ENCODE measurements around the gene GLP2R.

DNA sequence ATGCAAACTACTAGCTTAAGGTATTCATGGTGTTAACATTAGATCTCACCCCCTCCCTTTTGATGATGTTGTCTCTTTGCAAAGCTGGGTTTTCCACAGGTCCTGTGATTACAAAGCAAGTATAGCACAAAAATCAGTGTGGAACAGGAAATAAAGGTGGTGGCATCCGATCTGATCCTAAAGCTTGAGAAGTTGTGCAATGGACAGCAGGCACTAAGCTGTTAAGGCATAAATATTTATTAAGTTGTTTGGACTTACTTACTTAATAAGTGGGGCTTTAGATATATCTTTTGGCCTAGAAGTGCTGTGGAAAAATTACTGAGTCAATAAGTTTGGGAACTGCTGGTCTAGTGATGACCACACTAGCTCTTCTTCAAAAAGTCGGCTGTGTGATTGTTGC, 5.0 kb downstream of the GLP2R start:
- TF ChIP-seq, protein P1, sequence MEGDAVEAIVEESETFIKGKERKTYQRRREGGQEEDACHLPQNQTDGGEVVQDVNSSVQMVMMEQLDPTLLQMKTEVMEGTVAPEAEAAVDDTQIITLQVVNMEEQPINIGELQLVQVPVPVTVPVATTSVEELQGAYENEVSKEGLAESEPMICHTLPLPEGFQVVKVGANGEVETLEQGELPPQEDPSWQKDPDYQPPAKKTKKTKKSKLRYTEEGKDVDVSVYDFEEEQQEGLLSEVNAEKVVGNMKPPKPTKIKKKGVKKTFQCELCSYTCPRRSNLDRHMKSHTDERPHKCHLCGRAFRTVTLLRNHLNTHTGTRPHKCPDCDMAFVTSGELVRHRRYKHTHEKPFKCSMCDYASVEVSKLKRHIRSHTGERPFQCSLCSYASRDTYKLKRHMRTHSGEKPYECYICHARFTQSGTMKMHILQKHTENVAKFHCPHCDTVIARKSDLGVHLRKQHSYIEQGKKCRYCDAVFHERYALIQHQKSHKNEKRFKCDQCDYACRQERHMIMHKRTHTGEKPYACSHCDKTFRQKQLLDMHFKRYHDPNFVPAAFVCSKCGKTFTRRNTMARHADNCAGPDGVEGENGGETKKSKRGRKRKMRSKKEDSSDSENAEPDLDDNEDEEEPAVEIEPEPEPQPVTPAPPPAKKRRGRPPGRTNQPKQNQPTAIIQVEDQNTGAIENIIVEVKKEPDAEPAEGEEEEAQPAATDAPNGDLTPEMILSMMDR (conservative IDR thresholded peaks at IDR 0.05; ENCODE audit: low read depth, low read length), result no peak
- TF ChIP-seq EZH2 (IDR thresholded peaks at IDR 0.05; ENCODE audit: borderline replicate concordance, low read depth, low read length, poor library complexity, severe bottlenecking), result no peak

All from A673 (cell line).